Upper lobe of left lung (tissue), 6 donors: ENCODE results near the gene CFP. TPM values are rescaled to one million over a fixed set of nuclear protein-coding genes. Genes with fewer than 3 reads are reported as not detected.
A peak's percentile ranks its signal among the peaks of the same experiment; 100 is the strongest.

Source experiments
- ATAC-seq, 2 donors: fragments of 200-7000 bp; cut with Tn5 transposase; one replicate each; pipeline ENCODE4 v1.9.1; 2022; ENCODE audit warnings: mild to moderate bottlenecking in 2 of 2, moderate library complexity in 2 of 2; ENCODE audit not compliant: low FRiP score in 2 of 2
- DNase-seq, 2 donors: peaks; one replicate each; pipeline ENCODE4 v3.0.0-alpha.2; 2019 to 2020
- H3K27ac ChIP-seq, 4 donors: fragments of 200-600 bp; sonication (generic); one replicate each; pipeline ENCODE4 v1.5.1; 2016 to 2019
- H3K27me3 ChIP-seq, 4 donors: fragments of 200-600 bp; sonication (generic); one replicate each; pipeline ENCODE4 v1.5.1; 2017 to 2019
- H3K36me3 ChIP-seq, 4 donors: fragments of 200-600 bp; sonication (generic); one replicate each; pipeline ENCODE4 v1.5.1; 2016 to 2019
- H3K4me1 ChIP-seq, 4 donors: fragments of 200-600 bp; sonication (generic); one replicate each; pipeline ENCODE4 v1.5.1; 2018 to 2019
- H3K4me3 ChIP-seq, 4 donors: fragments of 200-600 bp; sonication (generic); one replicate each; pipeline ENCODE4 v1.5.1; 2017 to 2019; ENCODE audit warnings: mild to moderate bottlenecking in 2 of 4, moderate library complexity in 1 of 4
- H3K9me3 ChIP-seq, 4 donors: fragments of 200-600 bp; sonication (generic); one replicate each; pipeline ENCODE4 v1.5.1; 2018 to 2019
- CTCF ChIP-seq, 6 experiments: fragments of 450-650 bp in 4 of 6; fragments of 200-600 bp in 2 of 6; sonication (generic) in 2 of 6; IDR thresholded peaks; one replicate each; pipeline ENCODE4 v1.5.1; 2016 to 2019; ENCODE audit warnings: antibody characterized with exemption in 6 of 6
- EP300 ChIP-seq, 4 donors: sonication (generic); formaldehyde crosslinking; IDR thresholded peaks; one replicate each; pipeline ENCODE4 v1.5.1; 2017; ENCODE audit warnings: antibody characterized with exemption in 4 of 4, control low read depth in 2 of 4
- POLR2A ChIP-seq, 4 donors: fragments of 450-650 bp; IDR thresholded peaks; one replicate each; pipeline ENCODE4 v1.5.1; 2016 to 2017; ENCODE audit warnings: antibody characterized with exemption in 4 of 4, mild to moderate bottlenecking in 2 of 4
- POLR2AphosphoS5 ChIP-seq, 2 donors: sonication (generic); formaldehyde crosslinking; IDR thresholded peaks; one replicate each; pipeline ENCODE4 v1.5.1; 2017; ENCODE audit warnings: antibody characterized with exemption in 2 of 2
- WGBS, 2 donors: methylation state at CpG; one replicate each; pipeline ENCODE4 v1.1.5; 2017 to 2018; 5-methylcytosine and 5-hydroxymethylcytosine counted together
- total RNA-seq, 6 donors: library from RNA; depleted of rRNA in 4 of 6; stranded (reverse); fragments of >200 nt in 4 of 6; gene quantifications; one replicate each; pipeline versions ENCODE4 v1.1.0 to v1.2.1, GENCODE V29; 2016 to 2021
- donor health status: DM: no; HTN: no; CAD: no; lungs with moderate emphysema.
- donor health status: DM: no; HTN: yes; CAD: no; lungs with severe emphysema.

The CFP gene
- total RNA-seq, 6 donors from 2014 or later = 9.1 to 40.6 (median 14.1) TPM

- DNase-seq = peak; percentile 94 to 97
- 48% methylated on average over 64 of the region's 65 CpGs; no CpG with 5 or more reads in 1 of the 2 donors for WGBS, 2 donors
- peak within 1 kb of the TSS; percentile 57 to 81 (median 72) for H3K4me3 ChIP-seq
- peak within 1 kb of the TSS; percentile 81 to 89 (median 88) for H3K27ac ChIP-seq
- H3K27me3 ChIP-seq = no peaks in the 10 kb centered on the region
- peaks cover 0 to 24% (median 8%) of the 10 kb centered on the region in 4 donors for H3K4me1 ChIP-seq
- peak; percentile 97 to 98 for ATAC-seq
- H3K9me3 ChIP-seq = peaks cover 0 to 4% (median 0%) of the 10 kb centered on the region in 4 donors
- TF ChIP-seq POLR2AphosphoS5 (IDR thresholded peaks at IDR 0.05) = peak; percentile 38 to 48
- TF ChIP-seq CTCF (IDR thresholded peaks at IDR 0.05) = no peak
- peak in 3 of 4 donors; percentile 32 to 67 (median 34) for TF ChIP-seq POLR2A (IDR thresholded peaks at IDR 0.05)
- no peak for TF ChIP-seq EP300 (IDR thresholded peaks at IDR 0.05)
- peaks cover 0 to 11% (median 2%) of the 10 kb centered on the region in 4 donors for H3K36me3 ChIP-seq
Measured at GRCh38 chrX:47650164-47651042, 20.7 kb upstream of the CFP start, which contains the start of gene ELK1. Gene ELK1, minus strand, starts transcription at chrX:47650563. Its CDS starts 9,122 bp downstream, at chrX:47641441.

- H3K4me3 ChIP-seq = peak overlapping the region; percentile 57 to 81 (median 72)
- H3K4me1 ChIP-seq = peaks cover 0 to 24% (median 8%) of the 10 kb centered on the region in 4 donors
- peaks cover 0 to 4% (median 0%) of the 10 kb centered on the region in 4 donors for H3K9me3 ChIP-seq
- no peak for TF ChIP-seq POLR2A (IDR thresholded peaks at IDR 0.05)
- no peak for TF ChIP-seq EP300 (IDR thresholded peaks at IDR 0.05)
- TF ChIP-seq CTCF (IDR thresholded peaks at IDR 0.05) = no peak
- WGBS, 2 donors = 1 to 50% methylated on average over 8 to 9 of the region's 11 CpGs
- peaks cover 0 to 4% (median 0%) of the 10 kb centered on the region in 4 donors for H3K36me3 ChIP-seq
- peak overlapping the region; percentile 81 to 89 (median 88) for H3K27ac ChIP-seq
- no peak for DNase-seq
- no peak for ATAC-seq
- no peaks in the 10 kb centered on the region for H3K27me3 ChIP-seq
Measured at GRCh38 chrX:47649781-47650163, 20.0 kb upstream of the CFP start.

GRCh38 chrX:47649271-47649670 lies 19.5 kb upstream of the CFP start:
- no peak for DNase-seq
- no peak for TF ChIP-seq POLR2AphosphoS5 (IDR thresholded peaks at IDR 0.05)
- no peak for TF ChIP-seq CTCF (IDR thresholded peaks at IDR 0.05)
- no peak for TF ChIP-seq POLR2A (IDR thresholded peaks at IDR 0.05)
- no peak for TF ChIP-seq EP300 (IDR thresholded peaks at IDR 0.05)
- Histone ChIP-seq H3K27me3 (no peaks in the 10 kb centered on the region), H3K9me3 (peaks cover 0 to 4% (median 0%) of the 10 kb centered on the region in 4 donors), H3K4me1 (peaks cover 3 to 24% (median 8%) of the 10 kb centered on the region in 4 donors), H3K27ac (no peak overlapping the region), H3K4me3 (peak overlapping the region in 3 of 4 donors; percentile 71 to 81 (median 73)), H3K36me3 (peaks cover 0 to 2% (median 0%) of the 10 kb centered on the region in 4 donors)
- no peak for ATAC-seq
- 26 to 55% methylated on average over 8 of the region's 8 CpGs for WGBS, 2 donors

- Histone ChIP-seq H3K27ac (no peak overlapping the region), H3K9me3 (peaks cover 0 to 4% (median 0%) of the 10 kb centered on the region in 4 donors), H3K4me1 (peaks cover 3 to 24% (median 10%) of the 10 kb centered on the region in 4 donors), H3K4me3 (no peak overlapping the region), H3K36me3 (no peaks in the 10 kb centered on the region), H3K27me3 (no peaks in the 10 kb centered on the region)
- DNase-seq (no peak), ATAC-seq (no peak)
- TF ChIP-seq EP300 (IDR thresholded peaks at IDR 0.05) (no peak), CTCF (IDR thresholded peaks at IDR 0.05) (no peak), POLR2AphosphoS5 (IDR thresholded peaks at IDR 0.05) (no peak), POLR2A (IDR thresholded peaks at IDR 0.05) (no peak)
- 87 to 92% methylated on average over 2 of the region's 2 CpGs for WGBS, 2 donors
Measured at GRCh38 chrX:47648376-47648775, 18.6 kb upstream of the CFP start.
